Esophagus (tissue), 2 donors: ENCODE measurements around the gene LAMA5. TPM values are rescaled to one million over a fixed set of nuclear protein-coding genes. Genes with fewer than 3 reads are reported as not detected.
"Not testable (repeated sequence)": the region's sequence is repeated elsewhere in the genome, so short reads cannot be mapped to it uniquely, and the experiment has no call there.

Experiments used
- H3K27ac ChIP-seq, 2 donors: one replicate each; pipeline ENCODE4 v1.5.1; 2013; ENCODE audit warnings: low read depth in 2 of 2, mild to moderate bottlenecking in 2 of 2, inconsistent platforms in 1 of 2, low read length in 1 of 2, moderate library complexity in 1 of 2
- H3K27me3 ChIP-seq, 2 donors: one replicate each; pipeline ENCODE4 v1.6.1; 2013; ENCODE audit warnings: low read length in 2 of 2, control low read depth in 1 of 2, mild to moderate bottlenecking in 1 of 2; ENCODE audit not compliant: insufficient read depth in 2 of 2, control insufficient read depth in 1 of 2
- H3K36me3 ChIP-seq, 2 donors: one replicate each; pipeline ENCODE4 v1.6.1; 2013; ENCODE audit warnings: low read length in 1 of 2; ENCODE audit not compliant: control insufficient read depth in 2 of 2, insufficient read depth in 2 of 2
- H3K4me1 ChIP-seq, 2 donors: one replicate each; pipeline ENCODE4 v1.6.1; 2013; ENCODE audit warnings: low read length in 1 of 2; ENCODE audit not compliant: control insufficient read depth in 2 of 2, insufficient read depth in 2 of 2
- H3K4me3 ChIP-seq, 2 donors: one replicate each; pipeline ENCODE4 v1.5.1; 2013; ENCODE audit warnings: low read length in 2 of 2, mild to moderate bottlenecking in 2 of 2, low read depth in 1 of 2, moderate library complexity in 1 of 2
- H3K9me3 ChIP-seq, 2 donors: one replicate each; pipeline ENCODE4 v1.6.1; 2013; ENCODE audit warnings: mild to moderate bottlenecking in 2 of 2, low read depth in 1 of 2, low read length in 1 of 2, moderate library complexity in 1 of 2; ENCODE audit not compliant: control insufficient read depth in 2 of 2, insufficient read depth in 1 of 2
- WGBS, 2 donors: extraction: QIAGEN DNeasy Blood & Tissue Kit; methylation state at CpG; one replicate each; pipeline ENCODE4 v1.1.7; 2013; 5-methylcytosine and 5-hydroxymethylcytosine counted together
- polyA plus RNA-seq, 2 donors: library from polyadenylated mRNA; stranded (reverse); fragments of 200-250 nt; gene quantifications; one replicate each; pipeline ENCODE4 v1.2.3, GENCODE V29; 2013
- donor health status: healthy with polysubstance abuse.
- donor health status: Bipolar disorder and iron deficiency.

LAMA5 gene
- polyA plus RNA-seq, 2 donors = 79.9 to 329 TPM

- H3K36me3 ChIP-seq = no peaks in the 10 kb centered on the region
- 47 to 62% methylated on average over 22 of the region's 22 CpGs for WGBS, 2 donors
- H3K9me3 ChIP-seq = no peaks in the 10 kb centered on the region
- H3K4me1 ChIP-seq = peaks cover 16 to 46% of the 10 kb centered on the region in 2 donors
- H3K27me3 ChIP-seq = no peaks in the 10 kb centered on the region
- H3K4me3 ChIP-seq = no peak overlapping the region
- H3K27ac ChIP-seq = peak overlapping the region; percentile 91 to 95
Observed at GRCh38 chr20:62378215-62378614, 11.1 kb upstream of the LAMA5 start.

DNA sequence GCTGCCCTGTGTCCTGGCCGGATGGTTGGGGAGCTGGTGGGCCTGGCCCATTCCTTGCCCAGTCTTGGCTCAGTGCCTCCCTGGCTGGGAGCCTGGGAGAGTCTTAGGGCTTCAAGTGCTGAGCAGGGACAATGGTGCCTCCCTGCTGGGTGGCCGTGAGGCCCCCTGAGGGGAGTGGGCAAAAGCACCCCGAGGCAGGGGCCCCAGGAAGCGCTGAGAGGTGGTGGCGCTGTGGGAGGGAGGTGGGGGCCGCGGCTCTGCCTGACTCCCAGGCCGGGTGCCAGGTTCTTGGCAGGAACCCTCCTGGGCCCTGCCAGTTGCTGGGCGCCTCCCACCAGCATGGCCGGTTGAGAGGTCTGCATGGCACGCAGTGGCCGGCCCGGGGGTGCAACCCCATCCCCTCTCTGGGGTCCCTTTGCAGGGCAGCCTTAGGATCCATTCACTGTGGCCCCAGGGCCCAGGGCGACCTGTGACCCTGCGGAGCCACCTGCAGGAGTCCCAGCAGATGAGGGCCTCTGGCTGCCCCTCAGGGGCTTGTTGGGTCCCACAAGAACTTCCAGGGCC lies 10.6 kb upstream of the LAMA5 start:
- Histone ChIP-seq H3K4me1 (peaks cover 16 to 46% of the 10 kb centered on the region in 2 donors), H3K27me3 (no peaks in the 10 kb centered on the region), H3K27ac (peak overlapping the region; percentile 91 to 95), H3K4me3 (no peak overlapping the region), H3K36me3 (no peaks in the 10 kb centered on the region), H3K9me3 (no peaks in the 10 kb centered on the region)
- WGBS, 2 donors = 36 to 46% methylated on average over 11 to 15 of the region's 15 CpGs

GRCh38 chr20:62377064-62377461 lies 10.0 kb upstream of the LAMA5 start:
- peak overlapping the region; percentile 91 to 95 for H3K27ac ChIP-seq
- H3K4me1 ChIP-seq = peaks cover 16 to 43% of the 10 kb centered on the region in 2 donors
- H3K4me3 ChIP-seq = no peak overlapping the region
- no peaks in the 10 kb centered on the region for H3K9me3 ChIP-seq
- H3K36me3 ChIP-seq = no peaks in the 10 kb centered on the region
- H3K27me3 ChIP-seq = no peaks in the 10 kb centered on the region
- WGBS, 2 donors = 57 to 71% methylated on average over 17 of the region's 17 CpGs

- H3K4me1 ChIP-seq = peaks cover 16 to 38% of the 10 kb centered on the region in 2 donors
- WGBS, 2 donors = 43 to 47% methylated on average over 26 of the region's 26 CpGs
- H3K27me3 ChIP-seq = no peaks in the 10 kb centered on the region
- no peaks in the 10 kb centered on the region for H3K36me3 ChIP-seq
- H3K9me3 ChIP-seq = no peaks in the 10 kb centered on the region
- no peak overlapping the region for H3K4me3 ChIP-seq
- H3K27ac ChIP-seq = peak overlapping the region; percentile 58 to 95
Observed at GRCh38 chr20:62376112-62377063, 9.3 kb upstream of the LAMA5 start.

DNA sequence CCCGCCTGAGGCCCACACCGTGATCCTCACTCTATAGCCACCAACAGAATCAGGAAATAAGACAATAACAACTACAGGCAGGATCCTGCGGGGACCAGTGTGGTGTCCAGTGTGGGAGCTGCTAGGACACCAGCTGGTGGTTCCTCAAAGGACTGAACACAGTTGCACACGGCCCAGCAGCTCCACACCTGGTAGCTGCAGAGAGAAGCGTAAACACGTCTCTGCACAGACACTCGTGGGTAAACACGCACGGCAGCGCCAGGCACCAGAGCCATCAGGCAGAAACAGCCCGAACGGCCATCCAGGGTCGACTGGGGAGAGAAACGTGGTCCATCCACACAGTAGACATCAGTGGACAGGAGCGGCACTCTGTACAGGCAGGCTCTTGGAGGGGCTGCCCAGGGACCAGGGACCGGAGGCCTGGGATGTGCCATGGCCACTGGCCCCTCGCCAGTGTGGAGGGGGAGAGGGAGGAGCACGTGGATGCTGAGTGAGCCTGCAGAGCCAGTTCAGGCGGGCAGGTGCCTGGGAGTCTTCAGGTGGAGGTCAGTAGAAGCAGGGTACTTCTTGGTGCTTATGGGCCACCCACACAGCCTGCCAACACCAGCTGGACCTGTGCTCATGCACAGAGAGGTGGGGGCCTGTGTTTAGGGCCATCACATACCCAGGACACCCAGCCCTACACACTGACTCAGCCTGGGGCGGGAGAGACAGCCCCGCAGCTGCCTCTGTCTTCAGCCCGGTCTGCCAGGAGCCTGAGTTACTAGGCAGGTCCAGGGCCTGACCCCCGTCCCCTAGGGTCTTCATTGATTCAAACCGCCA lies 7.4 kb upstream of the LAMA5 start:
- H3K36me3 ChIP-seq = no peaks in the 10 kb centered on the region
- no peak overlapping the region for H3K4me3 ChIP-seq

GRCh38 chr20:62373631-62374179 lies 6.6 kb upstream of the LAMA5 start:
- 88% methylated on average over 25 to 27 of the region's 40 CpGs for WGBS, 2 donors
- H3K4me3 ChIP-seq, H3K36me3 ChIP-seq, H3K9me3 ChIP-seq, H3K27me3 ChIP-seq: not testable (repeated sequence)
- H3K27ac ChIP-seq = peak overlapping the region in 1 of 2 donors; percentile 4
- H3K4me1 ChIP-seq = peaks cover 24 to 41% of the 10 kb centered on the region in 2 donors

More for the DNA sequence above, 7.4 kb upstream of the LAMA5 start:
- 41 to 49% methylated on average over 24 of the region's 24 CpGs for WGBS, 2 donors
- Histone ChIP-seq H3K9me3 (no peaks in the 10 kb centered on the region), H3K27me3 (no peaks in the 10 kb centered on the region), H3K4me1 (peaks cover 21 to 40% of the 10 kb centered on the region in 2 donors), H3K27ac (peak overlapping the region; percentile 38 to 56)

DNA sequence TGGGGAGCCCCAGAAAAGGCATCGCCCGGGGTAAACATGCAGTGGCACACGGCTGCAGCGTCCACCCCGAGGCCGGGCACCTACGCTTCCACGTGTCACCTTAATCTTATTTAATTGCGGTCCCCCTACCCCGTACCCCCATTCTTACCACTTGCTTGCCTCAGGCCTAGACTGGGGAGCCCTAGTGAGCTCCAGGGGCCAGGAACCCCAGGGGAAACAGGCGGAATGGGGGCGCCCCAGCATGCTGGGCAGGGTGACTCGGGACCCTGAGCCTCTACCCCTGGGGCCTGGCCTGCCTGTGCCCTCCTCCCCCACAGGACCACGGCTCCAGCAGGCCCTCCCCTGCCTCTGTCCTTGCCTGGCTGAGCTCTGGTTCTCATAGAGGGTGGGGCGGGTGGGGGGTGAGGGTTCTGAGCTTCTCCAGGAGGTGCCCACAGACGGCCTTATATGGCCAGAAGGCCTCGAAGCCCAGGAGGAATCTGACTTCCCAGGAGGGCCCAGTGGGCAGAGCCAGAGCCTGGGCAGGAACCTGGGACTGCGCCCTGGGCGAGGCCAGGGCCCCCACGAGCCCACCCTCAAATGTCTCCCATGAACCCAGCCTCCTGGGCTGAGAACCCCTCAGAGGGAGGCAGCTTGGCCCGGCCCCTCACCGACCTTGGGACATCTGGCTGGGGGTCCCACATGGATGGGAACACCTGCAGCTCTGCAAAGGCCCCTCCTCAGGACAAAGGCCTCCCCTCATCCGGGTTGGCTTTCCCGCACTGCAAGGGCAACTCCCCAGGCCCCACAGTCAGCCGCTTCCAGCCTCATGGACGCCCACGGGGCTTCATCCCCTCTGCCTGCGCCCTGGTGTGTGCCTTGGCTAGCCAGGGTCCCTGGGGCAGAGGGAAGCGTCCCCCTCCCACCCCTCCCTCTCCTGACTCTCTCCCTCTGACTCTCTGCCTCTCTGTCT lies 5.2 kb upstream of the LAMA5 start:
- Histone ChIP-seq H3K4me3 (no peak overlapping the region), H3K9me3 (no peaks in the 10 kb centered on the region), H3K27me3 (no peaks in the 10 kb centered on the region), H3K36me3 (no peaks in the 10 kb centered on the region), H3K4me1 (peaks cover 25 to 41% of the 10 kb centered on the region in 2 donors), H3K27ac (peak overlapping the region; percentile 56 to 75)
- 74 to 79% methylated on average over 27 to 29 of the region's 29 CpGs for WGBS, 2 donors

- Histone ChIP-seq H3K27me3 (no peaks in the 10 kb centered on the region), H3K9me3 (no peaks in the 10 kb centered on the region), H3K36me3 (no peaks in the 10 kb centered on the region), H3K27ac (peak overlapping the region; percentile 45 to 59), H3K4me3 (no peak overlapping the region), H3K4me1 (peaks cover 23 to 36% of the 10 kb centered on the region in 2 donors)
- WGBS, 2 donors = 83 to 90% methylated on average over 8 of the region's 8 CpGs
Observed at GRCh38 chr20:62371588-62372041, 4.5 kb upstream of the LAMA5 start.
